ENCODE data around the gene CDH4. TPM values are rescaled to one million over a fixed set of nuclear protein-coding genes. Genes with fewer than 3 reads are reported as not detected.

CDH4 gene
- total and polyA plus RNA-seq, 11 donors: 0.04 to 0.54 (median 0.08) TPM; not detected in 1

- Histone ChIP-seq H3K27me3 (peaks cover 0 to 9% (median 0%) of the 10 kb centered on the region in 9 donors), H3K27ac (no peak overlapping the region), H3K36me3 (no peaks in the 10 kb centered on the region), H3K4me1 (peaks cover 0 to 5% (median 0%) of the 10 kb centered on the region in 12 donors), H3K9me3 (no peaks in the 10 kb centered on the region), H3K4me3 (no peak overlapping the region)
- DNase-seq (no peak), ATAC-seq (no peak)
- intact Hi-C loops (cut with DNase I): no loop called here
- TF ChIP-seq POLR2A (IDR thresholded peaks at IDR 0.05) (no peak), CTCF (IDR thresholded peaks at IDR 0.05) (no peak)
- WGBS, 4 donors: 78 to 88% (median 82%) methylated on average over 31 to 32 of the region's 32 CpGs
These were observed 413.7 kb downstream of the CDH4 start for GRCh38 chr20:61665528-61666470.

- no peak for DNase-seq
- Histone ChIP-seq H3K9me3 (no peaks in the 10 kb centered on the region), H3K36me3 (no peaks in the 10 kb centered on the region), H3K4me1 (peaks cover 0 to 5% (median 0%) of the 10 kb centered on the region in 12 donors), H3K27me3 (peaks cover 0 to 9% (median 0%) of the 10 kb centered on the region in 9 donors), H3K4me3 (no peak overlapping the region), H3K27ac (no peak overlapping the region)
- ATAC-seq: no peak
- no peak for TF ChIP-seq POLR2A (IDR thresholded peaks at IDR 0.05)
- no peak for TF ChIP-seq CTCF (IDR thresholded peaks at IDR 0.05)
- WGBS, 4 donors: 82 to 90% (median 88%) methylated on average over 6 to 9 of the region's 9 CpGs
- intact Hi-C loops (cut with DNase I): no loop called here
These were observed 414.4 kb downstream of the CDH4 start for GRCh38 chr20:61666471-61666832.

GRCh38 chr20:61667056-61667792 lies 415.2 kb downstream of the CDH4 start:
- Histone ChIP-seq H3K27me3 (peaks cover 0 to 9% (median 0%) of the 10 kb centered on the region in 9 donors), H3K4me1 (peaks cover 0 to 5% (median 0%) of the 10 kb centered on the region in 12 donors), H3K4me3 (no peak overlapping the region), H3K27ac (no peak overlapping the region), H3K36me3 (no peaks in the 10 kb centered on the region), H3K9me3 (no peaks in the 10 kb centered on the region)
- intact Hi-C loops (cut with DNase I): no loop called here
- ATAC-seq (no peak), DNase-seq (no peak)
- TF ChIP-seq POLR2A (IDR thresholded peaks at IDR 0.05): no peak
- no peak for TF ChIP-seq CTCF (IDR thresholded peaks at IDR 0.05)
- WGBS, 4 donors: 83 to 91% (median 87%) methylated on average over 18 to 20 of the region's 20 CpGs

- H3K9me3 ChIP-seq: no peaks in the 10 kb centered on the region
- 67 to 78% (median 70%) methylated on average over 9 of the region's 9 CpGs for WGBS, 4 donors
- ATAC-seq (no peak), DNase-seq (no peak)
- peaks cover 0 to 9% (median 0%) of the 10 kb centered on the region in 9 donors for H3K27me3 ChIP-seq
- peaks cover 0 to 5% (median 0%) of the 10 kb centered on the region in 12 donors for H3K4me1 ChIP-seq
- no peak overlapping the region for H3K4me3 ChIP-seq
- no peak overlapping the region for H3K27ac ChIP-seq
- H3K36me3 ChIP-seq: no peaks in the 10 kb centered on the region
- intact Hi-C loops (cut with DNase I): no loop called here
- TF ChIP-seq POLR2A (IDR thresholded peaks at IDR 0.05): no peak
- TF ChIP-seq CTCF (IDR thresholded peaks at IDR 0.05): no peak
These were observed 416.1 kb downstream of the CDH4 start for GRCh38 chr20:61668065-61668650.
